ENCODE results near the gene NTMT1.
A peak's percentile ranks its signal among the peaks of the same experiment; 100 is the strongest.
"Not testable (repeated sequence)": the region's sequence is repeated elsewhere in the genome, so short reads cannot be mapped to it uniquely, and the experiment has no call there.

NTMT1 gene

DNA sequence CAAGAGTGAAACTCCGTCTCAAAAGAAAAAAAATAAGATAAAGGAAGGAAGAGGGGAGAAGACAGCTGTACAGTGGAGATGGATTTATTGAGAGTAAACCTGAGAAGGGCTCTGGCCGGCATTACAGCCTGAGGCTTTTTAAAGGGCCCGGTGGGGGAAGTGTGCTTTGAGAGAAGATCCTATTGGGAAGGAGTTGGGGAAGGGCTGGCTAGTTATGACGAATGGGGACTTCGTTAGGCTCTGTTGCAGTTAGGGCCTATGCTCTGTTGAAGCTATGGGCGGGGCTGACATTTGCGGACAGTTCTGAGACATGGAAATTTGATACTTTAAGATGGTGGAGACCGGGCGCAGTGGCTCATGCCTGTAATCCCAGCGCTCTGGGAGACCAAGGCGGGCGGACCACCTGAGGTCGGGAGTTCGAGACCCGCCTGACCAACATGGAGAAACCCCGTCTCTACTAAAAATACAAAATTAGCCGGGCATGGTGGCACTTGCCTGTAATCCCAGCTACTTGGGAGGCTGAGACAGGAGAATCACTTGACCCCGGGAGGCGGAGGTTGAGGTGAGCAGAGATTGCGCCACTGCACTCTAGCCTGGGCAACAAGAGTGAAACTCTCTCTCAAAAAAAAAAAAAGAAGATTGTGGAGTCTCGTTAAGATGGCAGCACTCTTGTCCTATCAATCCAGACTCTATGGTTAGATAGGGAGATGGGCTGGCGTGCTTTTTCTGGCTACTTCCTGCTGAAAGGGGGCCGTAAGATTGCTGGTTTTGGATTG is 38.3 kb upstream of the NTMT1 start:
- no peak for DNase-seq
- peak overlapping the region in 1 of 2 donors; percentile 83 for H3K27ac Mint-ChIP-seq
- H3K27me3 Mint-ChIP-seq: peaks cover 11 to 18% of the 10 kb centered on the region in 2 donors
- H3K36me3 Mint-ChIP-seq (ENCODE audit: insufficient read depth): no peaks in the 10 kb centered on the region
- peaks cover 0 to 2% of the 10 kb centered on the region in 2 donors for H3K9me3 Mint-ChIP-seq
- no peak for ATAC-seq (replicated peaks)
- H3K4me1 Mint-ChIP-seq (ENCODE audit: low read depth in 2 of 2): peaks cover 7 to 27% of the 10 kb centered on the region in 2 donors
- no peak overlapping the region for H3K4me3 Mint-ChIP-seq

DNA sequence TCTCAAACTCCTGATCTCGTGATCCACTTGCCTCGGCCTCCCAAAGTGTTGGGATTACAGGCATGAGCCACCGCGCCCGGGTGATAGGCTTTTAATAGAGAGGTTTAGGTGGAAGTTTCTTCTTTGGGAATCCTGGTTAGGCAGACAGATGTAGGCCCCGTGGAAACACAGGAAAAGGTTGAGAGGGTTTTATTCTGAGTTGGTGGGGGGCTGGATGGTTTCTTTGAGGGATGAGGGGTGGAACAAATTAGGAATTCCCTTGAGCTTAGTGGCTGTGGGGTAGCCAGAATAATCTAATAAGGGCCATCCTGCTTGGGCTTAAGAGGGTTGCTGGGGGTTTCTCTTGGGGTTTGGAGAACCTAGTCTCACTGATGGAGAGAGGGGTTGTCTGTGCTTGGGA is 35.5 kb upstream of the NTMT1 start:
- H3K27ac Mint-ChIP-seq: no peak overlapping the region
- peaks cover 11 to 18% of the 10 kb centered on the region in 2 donors for H3K27me3 Mint-ChIP-seq
- no peak for ATAC-seq (replicated peaks)
- H3K9me3 Mint-ChIP-seq: no peaks in the 10 kb centered on the region
- peaks cover 0 to 8% of the 10 kb centered on the region in 2 donors for H3K4me1 Mint-ChIP-seq (ENCODE audit: low read depth in 2 of 2)
- no peak for DNase-seq
- H3K4me3 Mint-ChIP-seq: no peak overlapping the region
- peaks cover 2% of the 10 kb centered on the region for H3K36me3 Mint-ChIP-seq (ENCODE audit: insufficient read depth)

- peaks cover 7% of the 10 kb centered on the region for H3K36me3 Mint-ChIP-seq (ENCODE audit: insufficient read depth)
- H3K27me3 Mint-ChIP-seq: peaks cover 11 to 18% of the 10 kb centered on the region in 2 donors
- H3K9me3 Mint-ChIP-seq: no peaks in the 10 kb centered on the region
- H3K4me3 Mint-ChIP-seq: no peak overlapping the region
- peaks cover 7 to 8% of the 10 kb centered on the region in 2 donors for H3K4me1 Mint-ChIP-seq (ENCODE audit: low read depth in 2 of 2)
- DNase-seq (no peak), ATAC-seq (replicated peaks) (no peak)
- no peak overlapping the region for H3K27ac Mint-ChIP-seq
Observed at GRCh38 chr9:129591916-129592315, 34.0 kb upstream of the NTMT1 start.

- not testable (repeated sequence) for H3K4me1 Mint-ChIP-seq (ENCODE audit: low read depth in 2 of 2); H3K36me3 Mint-ChIP-seq (ENCODE audit: insufficient read depth); ATAC-seq (replicated peaks); H3K4me3 Mint-ChIP-seq; H3K9me3 Mint-ChIP-seq; DNase-seq; H3K27ac Mint-ChIP-seq
- peaks cover 11 to 18% of the 10 kb centered on the region in 2 donors for H3K27me3 Mint-ChIP-seq
Observed at GRCh38 chr9:129592790-129593189, 33.2 kb upstream of the NTMT1 start.

- ATAC-seq (replicated peaks): no peak
- no peaks in the 10 kb centered on the region for H3K9me3 Mint-ChIP-seq
- H3K27me3 Mint-ChIP-seq: peaks cover 21 to 23% of the 10 kb centered on the region in 2 donors
- DNase-seq: no peak
- H3K36me3 Mint-ChIP-seq (ENCODE audit: insufficient read depth): peaks cover 7% of the 10 kb centered on the region
- no peak overlapping the region for H3K4me3 Mint-ChIP-seq
- H3K4me1 Mint-ChIP-seq (ENCODE audit: low read depth in 2 of 2): peaks cover 13 to 15% of the 10 kb centered on the region in 2 donors
- H3K27ac Mint-ChIP-seq: no peak overlapping the region
Observed at GRCh38 chr9:129594632-129595031, 31.3 kb upstream of the NTMT1 start.

GRCh38 chr9:129595311-129595741 is 30.6 kb upstream of the NTMT1 start:
- H3K9me3 Mint-ChIP-seq: no peaks in the 10 kb centered on the region
- peak overlapping the region in 1 of 2 donors; percentile 44 for H3K27ac Mint-ChIP-seq
- no peak overlapping the region for H3K4me3 Mint-ChIP-seq
- H3K27me3 Mint-ChIP-seq: peaks cover 16 to 17% of the 10 kb centered on the region in 2 donors
- H3K36me3 Mint-ChIP-seq (ENCODE audit: insufficient read depth): peaks cover 7% of the 10 kb centered on the region
- DNase-seq (no peak), ATAC-seq (replicated peaks) (no peak)
- peaks cover 13 to 15% of the 10 kb centered on the region in 2 donors for H3K4me1 Mint-ChIP-seq (ENCODE audit: low read depth in 2 of 2)

DNA sequence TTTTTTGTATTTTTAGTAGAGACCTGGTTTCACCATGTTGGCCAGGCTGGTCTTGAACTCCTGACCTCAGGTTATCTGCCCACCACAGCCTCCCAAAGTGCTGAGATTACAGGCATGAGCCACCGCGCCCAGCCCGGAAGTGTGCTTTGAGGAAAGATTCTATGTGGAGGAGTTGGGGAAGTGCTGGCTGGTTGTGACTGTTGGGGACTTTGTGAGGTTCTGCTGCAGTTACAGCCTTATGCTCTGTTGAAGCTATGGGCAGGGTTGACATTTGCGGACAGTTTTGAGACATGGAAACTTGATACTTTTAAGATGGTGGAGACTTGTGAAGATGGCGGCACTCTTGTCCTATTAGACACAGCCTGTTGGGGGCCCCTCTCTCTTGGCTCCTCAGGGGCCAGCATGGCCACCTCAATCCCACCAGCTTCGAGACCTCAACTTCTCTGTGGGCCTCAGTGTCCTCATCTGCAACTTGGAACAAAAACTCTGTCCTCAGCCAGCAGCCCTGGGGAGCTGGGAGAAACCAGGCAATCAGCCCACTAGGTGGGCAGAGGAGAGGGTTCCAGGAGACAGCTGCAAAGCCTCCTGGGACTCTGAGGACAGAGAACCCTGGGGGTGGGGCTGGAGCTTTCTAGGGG is 29.9 kb upstream of the NTMT1 start:
- peak overlapping the region; percentile 41 to 45 for H3K4me3 Mint-ChIP-seq
- H3K4me1 Mint-ChIP-seq (ENCODE audit: low read depth in 2 of 2): peaks cover 13 to 16% of the 10 kb centered on the region in 2 donors
- no peaks in the 10 kb centered on the region for H3K9me3 Mint-ChIP-seq
- peak overlapping the region in 1 of 2 donors; percentile 44 for H3K27ac Mint-ChIP-seq
- ATAC-seq (replicated peaks): no peak
- peaks cover 9 to 10% of the 10 kb centered on the region in 2 donors for H3K27me3 Mint-ChIP-seq
- H3K36me3 Mint-ChIP-seq (ENCODE audit: insufficient read depth): peaks cover 7% of the 10 kb centered on the region
- no peak for DNase-seq

GRCh38 chr9:129596541-129597331 is 29.2 kb upstream of the NTMT1 start:
- DNase-seq (no peak), ATAC-seq (replicated peaks) (no peak)

GRCh38 chr9:129597355-129598088 is 28.4 kb upstream of the NTMT1 start:
- peaks cover 16 to 17% of the 10 kb centered on the region in 2 donors for H3K4me1 Mint-ChIP-seq (ENCODE audit: low read depth in 2 of 2)
- peak overlapping the region; percentile 54 to 59 for H3K27ac Mint-ChIP-seq
- ATAC-seq (replicated peaks) (peak; percentile 83), DNase-seq (peak in 1 of 3 experiments; percentile 27)
- H3K4me3 Mint-ChIP-seq: peak overlapping the region; percentile 15 to 60
- H3K36me3 Mint-ChIP-seq (ENCODE audit: insufficient read depth): peaks cover 7% of the 10 kb centered on the region
- H3K27me3 Mint-ChIP-seq: peaks cover 8 to 9% of the 10 kb centered on the region in 2 donors
- H3K9me3 Mint-ChIP-seq: no peaks in the 10 kb centered on the region

More at GRCh38 chr9:129596541-129597331, 29.2 kb upstream of the NTMT1 start:
- H3K4me1 Mint-ChIP-seq (ENCODE audit: low read depth in 2 of 2): peaks cover 13 to 16% of the 10 kb centered on the region in 2 donors
- H3K27me3 Mint-ChIP-seq: peaks cover 8 to 9% of the 10 kb centered on the region in 2 donors
- peak overlapping the region; percentile 41 to 45 for H3K4me3 Mint-ChIP-seq
- H3K27ac Mint-ChIP-seq: peak overlapping the region in 1 of 2 donors; percentile 44
- peaks cover 7% of the 10 kb centered on the region for H3K36me3 Mint-ChIP-seq (ENCODE audit: insufficient read depth)
- no peaks in the 10 kb centered on the region for H3K9me3 Mint-ChIP-seq

- Mint-ChIP-seq H3K36me3 (ENCODE audit: insufficient read depth) (peaks cover 7% of the 10 kb centered on the region), H3K27me3 (peaks cover 8 to 9% of the 10 kb centered on the region in 2 donors), H3K9me3 (no peaks in the 10 kb centered on the region), H3K4me1 (ENCODE audit: low read depth in 2 of 2) (peaks cover 21 to 23% of the 10 kb centered on the region in 2 donors), H3K4me3 (peak overlapping the region; percentile 15 to 60), H3K27ac (peak overlapping the region; percentile 54 to 59)
- ATAC-seq (replicated peaks) (peak; percentile 16), DNase-seq (no peak)
Observed at GRCh38 chr9:129598089-129598596, 27.8 kb upstream of the NTMT1 start.

DNA sequence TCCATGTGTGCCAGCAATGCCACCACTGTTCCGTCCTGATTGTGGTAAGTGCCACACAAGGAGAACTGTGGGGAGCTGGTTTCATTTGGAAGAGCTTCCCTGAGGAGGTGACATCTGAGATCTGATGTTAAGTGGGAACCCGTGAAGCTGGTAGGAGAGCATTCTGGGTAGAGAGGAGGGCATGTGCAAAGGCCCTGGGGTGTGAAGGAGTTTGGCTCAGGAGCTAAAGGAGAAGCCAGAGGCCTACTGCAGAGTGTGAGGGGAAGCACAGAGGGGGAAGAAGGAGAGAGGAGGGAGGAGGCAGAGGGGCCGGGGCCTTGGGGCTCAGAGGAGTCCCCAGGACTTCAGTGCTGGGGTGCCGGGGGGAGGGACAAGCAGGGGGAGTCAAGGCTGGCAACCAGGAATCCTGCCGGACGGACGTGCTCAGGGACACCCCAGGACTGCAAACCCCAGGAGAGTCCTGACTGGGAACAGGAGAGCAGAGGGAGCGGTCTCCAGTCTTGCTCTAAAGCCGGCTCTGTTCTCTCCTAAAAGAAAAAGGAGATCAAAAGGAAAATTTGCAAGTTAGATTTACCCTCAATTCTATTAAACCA is 24.8 kb upstream of the NTMT1 start:
- no peak for DNase-seq
- Mint-ChIP-seq H3K4me3 (no peak overlapping the region), H3K4me1 (ENCODE audit: low read depth in 2 of 2) (peaks cover 28 to 29% of the 10 kb centered on the region in 2 donors), H3K27ac (no peak overlapping the region), H3K27me3 (peaks cover 8 to 9% of the 10 kb centered on the region in 2 donors), H3K9me3 (no peaks in the 10 kb centered on the region), H3K36me3 (ENCODE audit: insufficient read depth) (no peaks in the 10 kb centered on the region)
- ATAC-seq (replicated peaks): no peak
